ENCODE measurements around the gene WDR86.

DNA sequence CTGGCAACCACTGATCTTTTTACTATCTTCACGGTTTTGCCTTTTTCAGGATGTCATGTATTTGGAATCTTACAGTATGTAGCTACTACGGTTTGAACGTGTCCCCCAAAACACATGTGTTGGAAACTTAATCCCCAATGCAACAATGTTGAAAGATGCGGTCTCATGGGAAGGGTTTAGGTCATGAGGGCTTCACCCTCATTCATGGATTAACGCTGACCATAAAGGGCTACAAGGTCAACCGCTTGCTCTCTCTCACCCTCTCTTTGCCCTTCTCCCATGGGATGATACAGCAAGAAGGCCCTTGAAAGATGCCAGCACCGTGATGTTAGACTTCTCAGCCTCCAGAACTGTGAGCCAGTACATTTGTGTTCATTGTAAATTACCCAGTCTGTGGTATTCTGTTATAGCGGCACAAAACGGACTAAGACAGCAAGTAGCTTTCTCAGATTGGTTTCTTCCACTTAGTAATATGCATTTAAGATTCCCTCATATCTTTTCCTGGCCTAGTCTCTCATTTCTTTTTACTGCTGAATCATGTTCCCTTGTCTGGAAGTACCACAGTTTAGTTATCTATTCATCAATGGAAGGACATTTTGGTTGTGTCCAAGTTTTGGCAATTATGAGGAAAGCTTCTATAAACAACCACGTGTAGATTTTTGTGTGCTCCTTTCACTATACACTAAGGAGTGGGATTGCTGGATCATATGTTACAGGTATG, 33.1 kb upstream of the WDR86 start:
- TF ChIP-seq, protein P1, sequence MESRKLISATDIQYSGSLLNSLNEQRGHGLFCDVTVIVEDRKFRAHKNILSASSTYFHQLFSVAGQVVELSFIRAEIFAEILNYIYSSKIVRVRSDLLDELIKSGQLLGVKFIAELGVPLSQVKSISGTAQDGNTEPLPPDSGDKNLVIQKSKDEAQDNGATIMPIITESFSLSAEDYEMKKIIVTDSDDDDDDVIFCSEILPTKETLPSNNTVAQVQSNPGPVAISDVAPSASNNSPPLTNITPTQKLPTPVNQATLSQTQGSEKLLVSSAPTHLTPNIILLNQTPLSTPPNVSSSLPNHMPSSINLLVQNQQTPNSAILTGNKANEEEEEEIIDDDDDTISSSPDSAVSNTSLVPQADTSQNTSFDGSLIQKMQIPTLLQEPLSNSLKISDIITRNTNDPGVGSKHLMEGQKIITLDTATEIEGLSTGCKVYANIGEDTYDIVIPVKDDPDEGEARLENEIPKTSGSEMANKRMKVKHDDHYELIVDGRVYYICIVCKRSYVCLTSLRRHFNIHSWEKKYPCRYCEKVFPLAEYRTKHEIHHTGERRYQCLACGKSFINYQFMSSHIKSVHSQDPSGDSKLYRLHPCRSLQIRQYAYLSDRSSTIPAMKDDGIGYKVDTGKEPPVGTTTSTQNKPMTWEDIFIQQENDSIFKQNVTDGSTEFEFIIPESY (IDR thresholded peaks at IDR 0.05; ENCODE audit: extremely low read depth, insufficient replicate concordance, low read length) = no peak
- TF ChIP-seq, protein P2, sequence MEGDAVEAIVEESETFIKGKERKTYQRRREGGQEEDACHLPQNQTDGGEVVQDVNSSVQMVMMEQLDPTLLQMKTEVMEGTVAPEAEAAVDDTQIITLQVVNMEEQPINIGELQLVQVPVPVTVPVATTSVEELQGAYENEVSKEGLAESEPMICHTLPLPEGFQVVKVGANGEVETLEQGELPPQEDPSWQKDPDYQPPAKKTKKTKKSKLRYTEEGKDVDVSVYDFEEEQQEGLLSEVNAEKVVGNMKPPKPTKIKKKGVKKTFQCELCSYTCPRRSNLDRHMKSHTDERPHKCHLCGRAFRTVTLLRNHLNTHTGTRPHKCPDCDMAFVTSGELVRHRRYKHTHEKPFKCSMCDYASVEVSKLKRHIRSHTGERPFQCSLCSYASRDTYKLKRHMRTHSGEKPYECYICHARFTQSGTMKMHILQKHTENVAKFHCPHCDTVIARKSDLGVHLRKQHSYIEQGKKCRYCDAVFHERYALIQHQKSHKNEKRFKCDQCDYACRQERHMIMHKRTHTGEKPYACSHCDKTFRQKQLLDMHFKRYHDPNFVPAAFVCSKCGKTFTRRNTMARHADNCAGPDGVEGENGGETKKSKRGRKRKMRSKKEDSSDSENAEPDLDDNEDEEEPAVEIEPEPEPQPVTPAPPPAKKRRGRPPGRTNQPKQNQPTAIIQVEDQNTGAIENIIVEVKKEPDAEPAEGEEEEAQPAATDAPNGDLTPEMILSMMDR (IDR thresholded peaks at IDR 0.05 in 2 of 3, conservative IDR thresholded peaks at IDR 0.05 in 1 of 3; ENCODE audit: borderline replicate concordance in 1 of 3, insufficient read depth in 1 of 3, low read depth in 2 of 3, low read length in 2 of 3) = no peak
- TF ChIP-seq POLR2AphosphoS5 (IDR thresholded peaks at IDR 0.05; ENCODE audit: low read depth, low read length) = no peak
- TF ChIP-seq, protein P3, sequence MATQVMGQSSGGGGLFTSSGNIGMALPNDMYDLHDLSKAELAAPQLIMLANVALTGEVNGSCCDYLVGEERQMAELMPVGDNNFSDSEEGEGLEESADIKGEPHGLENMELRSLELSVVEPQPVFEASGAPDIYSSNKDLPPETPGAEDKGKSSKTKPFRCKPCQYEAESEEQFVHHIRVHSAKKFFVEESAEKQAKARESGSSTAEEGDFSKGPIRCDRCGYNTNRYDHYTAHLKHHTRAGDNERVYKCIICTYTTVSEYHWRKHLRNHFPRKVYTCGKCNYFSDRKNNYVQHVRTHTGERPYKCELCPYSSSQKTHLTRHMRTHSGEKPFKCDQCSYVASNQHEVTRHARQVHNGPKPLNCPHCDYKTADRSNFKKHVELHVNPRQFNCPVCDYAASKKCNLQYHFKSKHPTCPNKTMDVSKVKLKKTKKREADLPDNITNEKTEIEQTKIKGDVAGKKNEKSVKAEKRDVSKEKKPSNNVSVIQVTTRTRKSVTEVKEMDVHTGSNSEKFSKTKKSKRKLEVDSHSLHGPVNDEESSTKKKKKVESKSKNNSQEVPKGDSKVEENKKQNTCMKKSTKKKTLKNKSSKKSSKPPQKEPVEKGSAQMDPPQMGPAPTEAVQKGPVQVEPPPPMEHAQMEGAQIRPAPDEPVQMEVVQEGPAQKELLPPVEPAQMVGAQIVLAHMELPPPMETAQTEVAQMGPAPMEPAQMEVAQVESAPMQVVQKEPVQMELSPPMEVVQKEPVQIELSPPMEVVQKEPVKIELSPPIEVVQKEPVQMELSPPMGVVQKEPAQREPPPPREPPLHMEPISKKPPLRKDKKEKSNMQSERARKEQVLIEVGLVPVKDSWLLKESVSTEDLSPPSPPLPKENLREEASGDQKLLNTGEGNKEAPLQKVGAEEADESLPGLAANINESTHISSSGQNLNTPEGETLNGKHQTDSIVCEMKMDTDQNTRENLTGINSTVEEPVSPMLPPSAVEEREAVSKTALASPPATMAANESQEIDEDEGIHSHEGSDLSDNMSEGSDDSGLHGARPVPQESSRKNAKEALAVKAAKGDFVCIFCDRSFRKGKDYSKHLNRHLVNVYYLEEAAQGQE (IDR thresholded peaks at IDR 0.05; ENCODE audit: low read depth) = no peak
- TF ChIP-seq EZH2 (IDR thresholded peaks at IDR 0.05) = no peak
- TF ChIP-seq, protein P4, sequence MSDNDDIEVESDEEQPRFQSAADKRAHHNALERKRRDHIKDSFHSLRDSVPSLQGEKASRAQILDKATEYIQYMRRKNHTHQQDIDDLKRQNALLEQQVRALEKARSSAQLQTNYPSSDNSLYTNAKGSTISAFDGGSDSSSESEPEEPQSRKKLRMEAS (IDR thresholded peaks at IDR 0.05) = no peak
- TF ChIP-seq POLR2A (IDR thresholded peaks at IDR 0.05; ENCODE audit: borderline replicate concordance, extremely low read depth, insufficient read depth, insufficient read length) = no peak
- TF ChIP-seq FOSL1 (IDR thresholded peaks at IDR 0.05; ENCODE audit: low read depth) = no peak
- TF ChIP-seq RAD21 (IDR thresholded peaks at IDR 0.05; ENCODE audit: low read depth) = no peak

All from HCT116 (cell line).